ENCODE measurements around the gene TTLL10.

TTLL10 gene

DNA sequence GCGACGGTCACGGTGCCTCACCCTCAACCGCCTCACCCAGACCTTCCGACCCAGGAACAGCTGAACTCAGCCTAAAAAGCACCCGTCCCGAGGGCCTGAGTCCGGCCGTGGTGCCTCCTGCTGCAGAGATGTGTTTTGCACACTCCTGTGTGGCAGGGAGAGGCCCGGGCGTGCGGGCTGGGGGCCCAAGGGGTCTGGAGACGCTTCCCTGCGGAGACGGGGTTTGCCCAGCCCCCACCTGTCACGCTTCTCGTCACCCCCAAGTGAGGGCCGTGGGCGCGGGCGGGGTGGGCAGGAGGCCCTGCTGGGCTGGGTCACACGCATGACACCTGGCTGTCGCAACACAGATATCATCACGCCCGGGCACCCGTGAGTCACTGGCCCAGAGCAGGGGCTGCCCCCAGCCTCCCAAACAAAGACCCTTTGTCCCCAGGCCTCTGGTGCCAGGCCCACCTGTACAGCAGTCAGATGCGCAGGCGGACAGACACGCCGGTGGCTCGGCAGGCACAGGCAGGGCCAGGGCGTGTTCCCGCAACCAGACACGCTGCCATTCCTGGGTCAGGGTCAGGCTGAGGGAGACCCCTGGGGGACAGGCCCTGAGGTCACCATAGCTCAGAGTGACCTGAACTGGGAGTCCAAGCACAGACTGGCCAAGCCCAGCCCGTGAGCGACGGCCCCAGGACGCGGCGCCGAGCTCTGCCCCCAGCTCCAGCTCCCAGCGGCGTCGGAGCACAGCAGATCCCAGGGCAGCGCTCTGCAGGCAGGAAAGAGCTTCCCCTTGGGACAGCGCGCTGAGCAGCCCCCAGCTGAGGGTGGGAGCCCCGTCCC, 64.4 kb downstream of the TTLL10 start:
- no peak for DNase-seq (ENCODE audit: low spot score)

DNA sequence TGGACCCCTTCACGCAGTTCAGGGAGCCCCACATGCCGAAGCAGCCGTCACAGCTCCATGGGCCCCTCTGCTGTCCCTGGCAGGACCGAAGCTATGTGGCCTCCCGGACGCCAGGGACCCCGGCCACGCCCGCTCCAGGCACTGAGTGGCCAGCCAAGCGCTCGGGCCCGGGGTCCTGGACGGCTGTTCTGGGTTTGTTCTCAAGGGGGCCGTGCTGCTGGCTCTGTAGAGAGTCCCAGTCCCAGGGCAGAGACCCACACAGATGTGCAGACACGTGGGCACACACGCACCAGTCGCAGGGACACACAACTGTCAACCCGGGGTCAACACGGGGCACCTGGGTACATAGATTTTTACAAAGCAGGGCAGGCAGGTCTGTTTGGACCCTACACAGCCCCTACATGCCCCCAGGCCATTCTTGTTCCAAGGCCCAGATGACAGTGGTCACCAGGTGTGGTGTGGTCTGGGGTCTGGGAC, 65.1 kb downstream of the TTLL10 start:
- no peak for DNase-seq (ENCODE audit: low spot score)

DNA sequence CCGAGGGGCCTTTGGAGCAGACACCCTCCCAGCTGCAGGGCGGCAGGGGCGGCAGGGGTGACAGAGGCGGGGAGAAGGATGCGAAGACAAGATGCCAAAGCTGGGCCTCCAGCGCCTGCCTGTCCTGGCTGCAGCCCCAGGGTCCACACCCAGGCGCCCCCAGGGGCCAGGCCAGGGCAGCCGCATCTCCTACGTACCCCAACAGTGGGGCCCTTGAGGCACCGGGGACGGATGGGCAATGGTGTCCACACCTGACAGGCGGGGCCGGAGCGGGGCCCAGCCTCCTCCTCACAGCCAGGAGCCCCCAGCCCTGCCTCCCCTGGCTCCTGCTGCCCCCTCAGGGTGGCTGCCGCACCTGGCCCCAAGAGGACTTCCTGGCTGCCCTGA, 65.5 kb downstream of the TTLL10 start:
- DNase-seq (ENCODE audit: low spot score), result no peak

- DNase-seq (ENCODE audit: low spot score), result no peak
Observed at GRCh38 chr1:1239614-1240347, 66.1 kb downstream of the TTLL10 start.

- DNase-seq (ENCODE audit: low spot score), result no peak
Observed at GRCh38 chr1:1240348-1240732, 66.7 kb downstream of the TTLL10 start.

DNA sequence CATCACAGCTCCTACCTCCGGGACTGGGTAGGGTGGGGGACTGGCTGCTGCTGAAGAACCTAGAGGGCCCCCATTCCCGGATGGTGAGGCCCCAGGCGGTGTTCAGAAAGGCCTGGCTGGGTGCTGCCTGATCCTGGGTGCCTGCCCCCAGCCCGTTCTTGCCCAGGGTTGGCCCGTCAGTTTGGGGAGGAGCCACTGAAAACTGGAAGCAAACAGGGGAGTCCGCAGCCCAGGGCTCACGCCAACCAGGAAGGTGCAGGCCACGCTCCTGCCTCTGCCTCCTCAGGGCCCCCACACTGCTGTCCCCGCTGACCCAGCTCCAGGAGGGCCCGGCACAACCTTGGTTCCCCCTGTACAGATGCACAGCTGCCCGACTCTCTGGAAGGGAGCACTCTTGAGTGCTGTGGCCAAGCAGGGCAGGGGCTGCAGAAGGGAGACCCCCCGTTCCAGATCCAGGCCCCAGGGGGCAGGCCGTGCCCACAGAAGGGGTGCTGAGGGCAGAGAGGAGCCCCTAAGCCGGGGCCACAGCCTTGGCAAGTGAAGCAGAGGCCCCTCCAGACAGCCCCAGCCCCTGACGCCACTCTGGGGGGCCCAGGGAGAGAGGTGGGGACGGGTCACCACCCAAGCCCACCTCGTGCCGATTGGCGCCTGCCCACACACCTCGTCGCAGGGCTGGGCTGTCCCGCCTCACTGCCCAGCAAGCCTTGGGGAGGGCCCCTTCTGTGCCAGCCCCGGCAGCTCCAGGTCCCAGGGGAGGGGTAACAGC, 67.3 kb downstream of the TTLL10 start:
- no peak for DNase-seq (ENCODE audit: low spot score)

- no peak for DNase-seq (ENCODE audit: low spot score)
Observed at GRCh38 chr1:1241588-1242219, 68.0 kb downstream of the TTLL10 start.

GRCh38 chr1:1242461-1243265, 69.0 kb downstream of the TTLL10 start:
- DNase-seq (ENCODE audit: low spot score), result no peak

DNA sequence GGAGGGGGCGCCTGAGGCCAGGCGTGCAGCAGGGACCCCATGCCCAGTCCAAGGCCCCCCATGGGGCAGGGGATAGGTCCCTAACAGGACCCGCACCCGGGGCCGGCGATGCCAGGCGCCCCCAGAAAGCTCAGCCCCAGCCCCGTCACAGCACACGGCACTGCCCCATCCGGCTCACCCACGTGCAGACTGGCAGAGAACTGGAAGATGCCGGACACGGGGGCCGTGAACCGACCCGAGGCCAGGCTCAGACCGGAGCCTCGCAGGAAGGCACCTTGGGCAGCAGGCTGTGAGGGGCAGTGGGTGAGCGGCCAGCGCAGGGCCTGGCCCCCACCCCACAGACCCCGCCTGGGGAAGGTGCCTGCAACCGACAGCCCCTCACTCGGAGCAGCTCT, 69.6 kb downstream of the TTLL10 start:
- DNase-seq (ENCODE audit: low spot score), result no peak

- no peak for DNase-seq (ENCODE audit: low spot score)
Observed at GRCh38 chr1:1243807-1244191, 70.1 kb downstream of the TTLL10 start.

GRCh38 chr1:1244192-1244811, 70.6 kb downstream of the TTLL10 start:
- no peak for DNase-seq (ENCODE audit: low spot score)

DNA sequence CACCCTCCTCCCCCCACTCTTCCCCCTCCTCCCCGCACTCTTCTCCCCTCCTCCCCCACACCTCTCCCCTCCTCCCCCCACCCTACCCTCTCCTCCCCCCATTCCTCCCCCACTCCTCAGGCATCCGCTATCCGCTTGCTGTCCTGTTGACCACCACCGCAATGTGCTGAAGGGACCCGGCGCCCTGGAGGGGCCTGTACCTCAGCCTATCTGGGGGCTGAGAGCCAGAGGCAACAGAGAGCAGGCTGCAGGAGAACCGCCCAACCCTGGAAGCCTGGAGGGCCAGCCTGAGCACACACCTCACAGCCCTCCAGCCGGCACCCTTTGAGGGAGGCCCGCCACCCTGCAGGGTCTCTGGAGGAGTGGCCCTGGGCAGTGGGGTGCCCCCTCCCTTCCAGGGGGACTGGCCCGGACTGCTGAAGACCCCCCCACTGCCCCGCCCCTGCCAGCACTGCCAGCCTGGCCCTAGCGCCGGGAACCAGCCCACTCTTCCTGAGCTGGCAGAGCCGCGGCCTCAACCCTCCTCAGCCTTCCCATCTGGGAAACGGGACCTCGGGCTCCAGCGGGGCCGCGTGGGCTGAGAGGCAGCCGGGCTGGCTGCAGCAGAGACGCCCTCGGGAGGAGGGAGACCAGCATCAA, 71.6 kb downstream of the TTLL10 start:
- DNase-seq (ENCODE audit: low spot score), result no peak

DNA sequence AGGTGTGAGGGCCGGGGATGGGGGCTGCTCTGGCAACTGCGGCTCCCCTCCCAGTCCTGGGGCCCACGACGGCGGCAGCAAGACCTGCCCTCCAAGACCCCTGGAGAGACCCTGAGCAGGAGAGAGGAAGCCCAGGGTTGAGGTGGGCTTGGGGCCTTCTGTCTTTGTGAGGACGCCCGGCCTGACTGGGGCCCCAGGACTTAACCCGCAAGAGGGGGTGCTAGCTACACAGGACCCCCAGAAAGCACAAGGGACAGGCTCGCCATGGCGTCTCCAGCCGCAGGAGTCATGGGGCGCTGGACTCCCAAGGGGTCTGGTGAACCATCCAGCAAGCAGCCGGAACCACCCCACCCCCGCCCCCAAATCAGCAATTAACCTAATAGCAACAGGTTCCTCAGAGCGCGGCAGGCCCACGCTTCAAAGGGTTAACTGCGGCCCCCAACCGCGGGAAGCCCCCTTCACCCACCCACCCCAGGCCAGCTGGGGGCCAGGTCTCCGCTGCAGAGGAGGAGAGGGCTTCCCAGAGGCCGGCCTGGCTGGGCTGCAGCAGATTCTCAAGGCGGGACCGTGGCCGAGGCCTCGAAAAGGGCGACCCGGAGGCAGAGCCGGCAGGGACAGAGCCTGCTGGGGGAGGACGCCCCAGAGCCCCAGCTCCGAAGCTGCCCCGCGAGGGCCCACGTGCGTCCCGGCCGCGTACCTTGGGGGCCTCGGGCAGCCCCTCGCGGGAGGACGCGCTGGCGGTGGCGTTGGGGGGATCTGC, 72.3 kb downstream of the TTLL10 start:
- DNase-seq (ENCODE audit: low spot score), result no peak

GRCh38 chr1:1246577-1247340, 73.1 kb downstream of the TTLL10 start, which contains the start of gene C1QTNF12:
C1QTNF12 (minus strand) TSS chr1:1246722; CDS start chr1:1246690, 32 bp downstream.
- DNase-seq (ENCODE audit: low spot score), result no peak

DNA sequence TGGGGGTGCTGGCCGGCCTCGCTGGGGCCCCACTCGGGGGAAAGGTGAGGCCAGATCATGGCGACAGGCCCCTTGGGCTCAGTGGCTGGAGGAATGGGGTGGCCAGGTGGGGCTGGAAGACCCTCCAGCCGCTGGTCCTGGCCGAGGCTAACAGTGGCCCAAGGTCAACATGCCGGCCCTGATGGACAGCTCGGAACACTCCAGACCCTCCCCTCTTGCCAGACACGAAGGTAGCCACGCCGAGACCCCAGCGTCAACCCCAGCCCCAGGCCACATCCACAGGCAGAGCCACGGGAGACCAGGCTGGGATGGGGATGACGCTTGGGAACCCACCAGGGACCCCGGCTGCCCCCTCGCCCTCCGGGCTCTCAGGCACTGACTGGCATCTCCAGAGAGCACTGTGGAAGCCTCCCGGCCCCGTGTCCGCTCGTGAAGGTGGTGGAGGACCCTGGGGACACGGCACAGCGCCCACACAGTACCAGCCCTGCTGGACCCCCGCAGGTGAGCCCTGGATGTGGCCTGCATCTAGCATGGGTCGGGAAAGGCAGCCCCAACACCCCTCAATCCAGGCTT, 73.7 kb downstream of the TTLL10 start:
- DNase-seq (ENCODE audit: low spot score), result no peak
